GM12878 (cell line): ENCODE results near the gene TMX3. TPM values are rescaled to one million over a fixed set of nuclear protein-coding genes. Genes with fewer than 3 reads are reported as not detected.

Source experiments
- BMI1 ChIP-seq: fragments of 450-650 bp; IDR thresholded peaks from 2 replicates; pipeline ENCODE4 v1.6.1; 2016; ENCODE audit warnings: mild to moderate bottlenecking, moderate library complexity, borderline replicate concordance
- CBFB ChIP-seq: IDR thresholded peaks from 2 replicates; pipeline ENCODE4 v1.6.1; 2016; ENCODE audit warnings: antibody characterized with exemption, low read depth
- MYB ChIP-seq: fragments of 150-350 bp; IDR thresholded peaks from 2 replicates; pipeline ENCODE4 v1.6.1; 2014; ENCODE audit warnings: mild to moderate bottlenecking, low read depth, low read length, borderline replicate concordance
- RB1 ChIP-seq: fragments of 450-650 bp; formaldehyde crosslinking; IDR thresholded peaks from 2 replicates; pipeline ENCODE4 v1.6.1; 2017; ENCODE audit warnings: mild to moderate bottlenecking, borderline replicate concordance
- TAF1 ChIP-seq: IDR thresholded peaks from 2 replicates; pipeline ENCODE4 v1.6.1; 2011; ENCODE audit warnings: mild to moderate bottlenecking, low read depth, low read length, borderline replicate concordance
- USF2 ChIP-seq: IDR thresholded peaks from 2 replicates; pipeline ENCODE4 v1.6.1; 2011; ENCODE audit warnings: low read depth, low read length, improper control_type of control experiment, borderline replicate concordance
- YY1 ChIP-seq: IDR thresholded peaks from 2 replicates; pipeline ENCODE4 v1.6.1; 2011; ENCODE audit warnings: low read depth, mild to moderate bottlenecking, low read length
- ZBTB33 ChIP-seq: fragments of 450-650 bp; IDR thresholded peaks from 2 replicates; pipeline ENCODE4 v1.6.1; 2017; ENCODE audit warnings: mild to moderate bottlenecking
- ZNF687 ChIP-seq: fragments of 450-650 bp; IDR thresholded peaks from 2 replicates; pipeline ENCODE4 v1.6.1; 2017; ENCODE audit warnings: mild to moderate bottlenecking, moderate library complexity
- polyA plus RNA-seq, 11 experiments: library from polyadenylated mRNA; depleted of rRNA in 4 of 11; unstranded in 6 of 11; stranded (reverse) in 5 of 11; fragments of >200 nt; fragmentation: Nextera tagmentation in 4 of 11; fragmentation: Illumina TruSeq in 1 of 11; extraction: Ambion mirVana in 4 of 11; extraction: Trizol in 1 of 11; gene quantifications; 1 replicate in 1 of 11; 2 replicates in 10 of 11; pipeline versions ENCODE4 v1.2.1 to v1.2.3, GENCODE V29; 2011 to 2016; ENCODE audit warnings: inconsistent platforms in 2 of 11, missing spikeins in 2 of 11, low read depth in 1 of 11
- total RNA-seq, 4 experiments: library from RNA; depleted of rRNA in 3 of 4; stranded (reverse); fragments of >200 nt in 3 of 4; fragmentation: Illumina TruSeq in 1 of 4; extraction: Trizol in 1 of 4; gene quantifications; 2 replicates each; pipeline versions ENCODE4 v1.2.1 to v1.2.3, GENCODE V29; 2013 to 2021

TMX3 gene
- total and polyA plus RNA-seq, 10 of the 15 experiments (the other 5 are each of a cell fraction or from before 2014, with no cell fraction given), result 14.2 to 85.6 (median 29.7) TPM

GRCh38 chr18:68722821-68723220 lies 7.9 kb upstream of the TMX3 start (continued):
- TF ChIP-seq ZNF687, result no peak
- no peak for TF ChIP-seq ZBTB33
- no peak for TF ChIP-seq CBFB
- no peak for TF ChIP-seq RB1
- TF ChIP-seq BMI1, result no peak
- no peak for TF ChIP-seq TAF1
- no peak for TF ChIP-seq YY1
- TF ChIP-seq USF2, result no peak
- no peak for TF ChIP-seq MYB
- TF ChIP-seq, all 136 proteins: peak for 0
